HepG2 (cell line): ENCODE measurements around the gene GABRG3. TPM values are rescaled to one million over a fixed set of nuclear protein-coding genes. Genes with fewer than 3 reads are reported as not detected.

Experiments used
- ATAC-seq: fragments of 200-7000 bp; cut with Tn5 transposase; 3 replicates; pipeline ENCODE4 v1.9.1; 2020; ENCODE audit warnings: mild to moderate bottlenecking, moderate library complexity
- BruUV-seq: library from RNA; stranded (reverse); fragments of 400-500 nt; replicated peaks from 2 replicates; lab custom pipeline; 2021; lab: Mats Ljungman, UMichigan
- CTCF ChIA-PET: fragments of 300-600 bp; formaldehyde crosslinking; extraction: SDS; loops from one replicate; lab custom pipeline; 2021; ENCODE audit warnings: low total read pairs, inconsistent platforms, low intra/inter-chr PET ratio; lab: Yijun Ruan, JAX
- POLR2A ChIA-PET: fragments of 350-600 bp; sonication (Branson Sonifier 250); formaldehyde crosslinking; loops from one replicate; lab custom pipeline; 2020; ENCODE audit warnings: antibody characterized with exemption, inconsistent platforms; lab: Yijun Ruan, JAX
- DNase-seq: peaks from one replicate; pipeline ENCODE4 v3.0.0-alpha.2; 2015; ENCODE audit warnings: low spot score
- FAIRE-seq: peaks from 3 replicates; lab custom pipeline; 2011; peaks lifted over from hg19 to GRCh38; lab: Jason Lieb, UNC
- H2AFZ ChIP-seq: one replicate; pipeline ENCODE4 v1.6.1; 2011; ENCODE audit warnings: low read length, inconsistent platforms
- H3K27ac ChIP-seq: fragments of 300-600 bp; 3 replicates; pipeline ENCODE4 v1.8.0; 2011; ENCODE audit warnings: mixed run types, mild to moderate bottlenecking, mixed read lengths, low read length, inconsistent platforms; ENCODE audit not compliant: insufficient read depth; ENCODE audit errors: extremely low read length
- H3K27me3 ChIP-seq, 2 experiments: fragments of 200-600 bp in 1 of 2; 2 replicates in 1 of 2; 3 replicates in 1 of 2; pipeline versions ENCODE4 v1.6.0 to v1.8.0; 2011; ENCODE audit warnings: low read length in 2 of 2, mild to moderate bottlenecking in 2 of 2, moderate library complexity in 2 of 2, inconsistent platforms in 1 of 2; ENCODE audit not compliant: insufficient read depth in 2 of 2, control insufficient read depth in 1 of 2
- H3K36me3 ChIP-seq, 2 experiments: fragments of 200-600 bp in 1 of 2; replicated peaks in 1 of 2; 2 replicates in 1 of 2; 3 replicates in 1 of 2; pipeline versions ENCODE4 v1.5.1 to v1.8.0; 2011; ENCODE audit warnings: low read length in 2 of 2, inconsistent platforms in 1 of 2; ENCODE audit not compliant: insufficient read depth in 2 of 2, control insufficient read depth in 1 of 2
- H3K4me1 ChIP-seq: 2 replicates; pipeline ENCODE4 v1.5.1; 2012; ENCODE audit warnings: low read length, inconsistent platforms; ENCODE audit not compliant: insufficient read depth
- H3K4me2 ChIP-seq: 2 replicates; pipeline ENCODE4 v1.6.0; 2011; ENCODE audit warnings: low read depth, low read length, inconsistent platforms
- H3K4me3 ChIP-seq, 3 experiments: fragments of 200-600 bp in 1 of 3; sonication (generic), shearing (Covaris generic) in 1 of 3; replicated peaks in 1 of 3; 2 replicates each; pipeline ENCODE4 v1.5.1; 2011 to 2016; ENCODE audit warnings: low read length in 3 of 3, inconsistent platforms in 2 of 3, low read depth in 2 of 3, mild to moderate bottlenecking in 2 of 3, control low read depth in 1 of 3, mixed read lengths in 1 of 3; ENCODE audit not compliant: insufficient read depth in 1 of 3
- H3K79me2 ChIP-seq: one replicate; pipeline ENCODE4 v1.6.1; 2011; ENCODE audit warnings: low read length, inconsistent platforms; ENCODE audit not compliant: insufficient read depth
- H3K9ac ChIP-seq: 2 replicates; pipeline ENCODE4 v1.6.0; 2011; ENCODE audit warnings: mild to moderate bottlenecking, low read depth, low read length, inconsistent platforms; ENCODE audit not compliant: insufficient read depth
- H3K9me3 ChIP-seq: 2 replicates; pipeline ENCODE4 v1.5.1; 2012; ENCODE audit warnings: mild to moderate bottlenecking, low read length
- H4K20me1 ChIP-seq: 2 replicates; pipeline ENCODE4 v1.6.0; 2011; ENCODE audit warnings: inconsistent platforms, mild to moderate bottlenecking, low read length, moderate library complexity; ENCODE audit not compliant: insufficient read depth
- AFF4 ChIP-seq: sonication (generic); formaldehyde crosslinking; IDR thresholded peaks from 2 replicates; pipeline ENCODE4 v1.4.0; 2020; ENCODE audit warnings: missing genetic modification reagents
- CREM ChIP-seq, 2 experiments: sonication (generic) in 1 of 2; formaldehyde crosslinking in 1 of 2; IDR thresholded peaks; 2 replicates each; pipeline versions ENCODE4 v1.4.0 to v1.6.1; 2016 to 2020; ENCODE audit warnings: antibody characterized with exemption in 1 of 2, mild to moderate bottlenecking in 1 of 2, missing genetic modification reagents in 1 of 2
- FIP1L1 ChIP-seq: fragments of 200-400 bp; formaldehyde crosslinking; IDR thresholded peaks from 2 replicates; pipeline ENCODE4 v1.6.1; 2018; ENCODE audit warnings: low read depth, mild to moderate bottlenecking, low read length, moderate library complexity, borderline replicate concordance; ENCODE audit not compliant: insufficient read depth
- JUNB ChIP-seq: sonication (generic); formaldehyde crosslinking; IDR thresholded peaks from 2 replicates; pipeline ENCODE4 v1.8.0; 2022; ENCODE audit warnings: missing genetic modification reagents, mild to moderate bottlenecking, borderline replicate concordance
- MAFG ChIP-seq: sonication (generic); formaldehyde crosslinking; IDR thresholded peaks from 2 replicates; pipeline ENCODE4 v1.5.1; 2020; ENCODE audit warnings: mild to moderate bottlenecking, missing genetic modification reagents
- NCOA2 ChIP-seq: sonication (generic); formaldehyde crosslinking; IDR thresholded peaks from 2 replicates; pipeline ENCODE4 v1.8.0; 2022; ENCODE audit warnings: inconsistent platforms
- NFYB ChIP-seq: sonication (generic); formaldehyde crosslinking; IDR thresholded peaks from 2 replicates; pipeline ENCODE4 v1.4.0; 2020; ENCODE audit warnings: missing genetic modification reagents
- RAD51 ChIP-seq: fragments of 450-650 bp; IDR thresholded peaks from 2 replicates; pipeline ENCODE4 v1.6.1; 2016; ENCODE audit warnings: borderline replicate concordance
- U2AF1 ChIP-seq: fragments of 200-400 bp; formaldehyde crosslinking; optimal IDR thresholded peaks from 2 replicates; pipeline ENCODE3; 2017; ENCODE audit warnings: mild to moderate bottlenecking, low read depth, low read length
- ZNF292 ChIP-seq: sonication (generic); formaldehyde crosslinking; IDR thresholded peaks from 2 replicates; pipeline ENCODE4 v1.8.1; 2022; ENCODE audit warnings: mild to moderate bottlenecking, low read depth, missing genetic modification reagents, borderline replicate concordance
- ZNF496 ChIP-seq: sonication (generic); formaldehyde crosslinking; IDR thresholded peaks from 2 replicates; pipeline ENCODE4 v1.8.1; 2023; ENCODE audit warnings: mild to moderate bottlenecking, moderate library complexity, missing genetic modification reagents; ENCODE audit not compliant: insufficient replicate concordance
- WGBS: methylation state at CpG from one replicate; pipeline ENCODE4 v1.1.6; 2017; ENCODE audit warnings: low lambda C conversion rate; 5-methylcytosine and 5-hydroxymethylcytosine counted together
- in situ Hi-C: cut with HindIII; loops from 2 replicates; pipeline ENCODE4 v1.10.0; 2017; ENCODE audit warnings: low pct_unique_long_range_greater_than_20kb; ENCODE audit not compliant: extremely low pct_ligation_motif_present
- intact Hi-C: fragments of 100-400 bp; cut with micrococcal nuclease; formaldehyde crosslinking; loops from one replicate; pipeline ENCODE4 v1.10.0; 2022; ENCODE audit not compliant: unreplicated experiment
- polyA plus RNA-seq, 8 experiments: library from polyadenylated mRNA; depleted of rRNA in 3 of 8; stranded (reverse) in 7 of 8; unstranded in 1 of 8; fragments of >200 nt; fragmentation: Illumina TruSeq in 4 of 8; extraction: Trizol in 4 of 8; gene quantifications; 2 replicates each; pipeline versions ENCODE4 v1.2.1 to v1.2.3, GENCODE V29; 2011 to 2016; ENCODE audit warnings: low read depth in 4 of 8, missing spikeins in 1 of 8, mixed read lengths in 1 of 8; ENCODE audit not compliant: insufficient read depth in 1 of 8
- total RNA-seq, 5 experiments: library from RNA; depleted of rRNA; stranded (reverse); fragments of >200 nt; fragmentation: Illumina TruSeq; extraction: Trizol; gene quantifications; 2 replicates each; pipeline ENCODE4 v1.2.3, GENCODE V29; 2016; ENCODE audit warnings: low read depth in 1 of 5

The GABRG3 gene
- total and polyA plus RNA-seq, 2 of the 13 experiments (the other 11 are each of a cell fraction or from before 2014, with no cell fraction given) = not detected

DNA sequence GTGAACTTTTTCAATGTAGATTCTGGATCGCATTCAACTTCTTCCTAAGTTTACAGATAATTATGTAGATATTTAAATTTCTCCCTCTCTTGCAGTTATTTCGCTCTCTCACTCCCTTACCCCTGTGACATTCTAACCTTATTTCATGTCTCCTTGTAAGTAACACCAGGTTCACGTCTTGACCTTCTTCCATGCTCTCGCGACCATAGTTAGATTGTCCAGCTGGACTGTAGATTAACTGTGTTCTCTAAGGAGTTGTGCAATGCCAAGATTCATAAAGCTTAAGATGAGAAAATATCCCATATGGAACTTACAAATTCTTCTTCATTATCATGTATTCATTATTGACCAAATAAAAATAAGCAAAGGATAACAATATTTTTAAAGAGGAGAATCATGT lies 430.5 kb downstream of the GABRG3 start:
- Histone ChIP-seq H3K9me3 (peaks cover 27% of the 10 kb centered on the region; the same call in 1 of the 2 replicates), H3K4me2 (no peak overlapping the region), H3K79me2 (no peaks in the 10 kb centered on the region), H3K4me1 (no peaks in the 10 kb centered on the region), H3K27me3 (no peaks in the 10 kb centered on the region), H3K36me3 (no peaks in the 10 kb centered on the region), H2AFZ (no peak overlapping the region), H3K4me3 (no peak overlapping the region), H3K9ac (no peak overlapping the region), H4K20me1 (no peaks in the 10 kb centered on the region), H3K27ac (no peak overlapping the region)
- in situ Hi-C loops (no loop called here), intact Hi-C loops (no loop called here)
- DNase-seq (no peak), ATAC-seq (no peak), FAIRE-seq (no peak)
- TF ChIP-seq CREM (IDR thresholded peaks at IDR 0.05) (no peak), CREM (CRISPR knock-in tag; IDR thresholded peaks at IDR 0.05) (no peak)
- POLR2A ChIA-PET = no interaction called here
- CTCF ChIA-PET = no interaction called here
- BruUV-seq = no TSS peak
- 11% methylated on average over 5 of the region's 5 CpGs for WGBS

- H3K9ac ChIP-seq = no peak overlapping the region
- no peak for FAIRE-seq
- POLR2A ChIA-PET = no interaction called here
- H3K4me2 ChIP-seq = no peak overlapping the region
- H3K36me3 ChIP-seq = no peaks in the 10 kb centered on the region
- no peaks in the 10 kb centered on the region for H4K20me1 ChIP-seq
- no peaks in the 10 kb centered on the region for H3K27me3 ChIP-seq
- no peak overlapping the region for H3K27ac ChIP-seq
- H3K4me3 ChIP-seq = no peak overlapping the region
- no peak overlapping the region for H2AFZ ChIP-seq
- intact Hi-C loops = no loop called here
- 0% methylated on average over 3 of the region's 5 CpGs for WGBS
- TF ChIP-seq RAD51 = no peak
- TF ChIP-seq NCOA2 (CRISPR knock-in tag) = no peak
- no peak for TF ChIP-seq ZNF496 (CRISPR knock-in tag)
- TF ChIP-seq U2AF1 = no peak
- no peak for TF ChIP-seq FIP1L1
- no peak for TF ChIP-seq AFF4 (CRISPR knock-in tag)
- no peak for TF ChIP-seq ZNF292 (CRISPR knock-in tag)
- TF ChIP-seq JUNB = no peak
- no peak for TF ChIP-seq NFYB
- no peak for TF ChIP-seq MAFG (CRISPR knock-in tag)
- TF ChIP-seq, all 625 proteins: peak for 0
- in situ Hi-C loops = no loop called here
- no TSS peak for BruUV-seq
- CTCF ChIA-PET = no interaction called here
- peaks cover 41% of the 10 kb centered on the region for H3K9me3 ChIP-seq
- no peaks in the 10 kb centered on the region for H3K79me2 ChIP-seq
- no peak for DNase-seq
- no peaks in the 10 kb centered on the region for H3K4me1 ChIP-seq
- ATAC-seq = no peak
Measured at GRCh38 chr15:27408428-27408827, 437.4 kb downstream of the GABRG3 start.
